Neuronal stem cell (in vitro differentiated cells): ENCODE measurements around the gene SNRNP70.

ENCODE experiments used
- DNase-seq: peaks from one replicate; pipeline ENCODE4 v3.0.0-alpha.2; 2013; ENCODE audit warnings: low spot score
- H2AFZ ChIP-seq: one replicate; pipeline ENCODE4 v1.6.1; 2013; ENCODE audit warnings: mild to moderate bottlenecking, low read length, inconsistent platforms
- H2AK5ac ChIP-seq: 2 replicates; pipeline ENCODE4 v1.6.1; 2013; ENCODE audit warnings: low read depth, mild to moderate bottlenecking, inconsistent platforms, low read length, moderate library complexity, mixed read lengths
- H2BK120ac ChIP-seq: 2 replicates; pipeline ENCODE4 v1.6.1; 2013; ENCODE audit warnings: low read depth, mild to moderate bottlenecking, inconsistent platforms, low read length, moderate library complexity, mixed read lengths
- H2BK12ac ChIP-seq: one replicate; pipeline ENCODE4 v1.6.1; 2013; ENCODE audit warnings: low read length, inconsistent platforms
- H2BK15ac ChIP-seq: 2 replicates; pipeline ENCODE4 v1.6.1; 2013; ENCODE audit warnings: mild to moderate bottlenecking, low read length, inconsistent platforms, mixed read lengths
- H2BK5ac ChIP-seq: one replicate; pipeline ENCODE4 v1.6.1; 2013; ENCODE audit warnings: inconsistent platforms, mild to moderate bottlenecking, low read length, moderate library complexity
- H3K14ac ChIP-seq: one replicate; pipeline ENCODE4 v1.6.1; 2013; ENCODE audit warnings: low read length, inconsistent platforms
- H3K18ac ChIP-seq: 2 replicates; pipeline ENCODE4 v1.6.1; 2013; ENCODE audit warnings: low read length, inconsistent platforms
- H3K23ac ChIP-seq: 2 replicates; pipeline ENCODE4 v1.6.1; 2013; ENCODE audit warnings: low read depth, mild to moderate bottlenecking, mixed read lengths, low read length, inconsistent platforms; ENCODE audit not compliant: poor library complexity
- H3K27ac ChIP-seq: replicated peaks from 3 replicates; pipeline ENCODE4 v1.5.1; 2013; ENCODE audit warnings: low read length, inconsistent platforms
- H3K27me3 ChIP-seq, 3 experiments: 2 replicates each; pipeline ENCODE4 v1.6.1; 2013; ENCODE audit warnings: low read length in 3 of 3, mild to moderate bottlenecking in 2 of 3, inconsistent platforms in 1 of 3, low read depth in 1 of 3, mixed read lengths in 1 of 3, moderate library complexity in 1 of 3; ENCODE audit not compliant: control insufficient read depth in 3 of 3, insufficient read depth in 3 of 3
- H3K36me3 ChIP-seq, 2 donors: replicated peaks in 1 of 2; 2 replicates each; pipeline ENCODE4 v1.6.1; 2013; ENCODE audit warnings: low read length in 2 of 2; ENCODE audit not compliant: control insufficient read depth in 2 of 2, insufficient read depth in 2 of 2
- H3K4ac ChIP-seq: 2 replicates; pipeline ENCODE4 v1.6.1; 2013; ENCODE audit warnings: inconsistent platforms, mild to moderate bottlenecking, low read length, moderate library complexity
- H3K4me1 ChIP-seq, 2 donors: 1 replicate in 1 of 2; 2 replicates in 1 of 2; pipeline ENCODE4 v1.6.1; 2013; ENCODE audit warnings: low read length in 2 of 2, low read depth in 1 of 2; ENCODE audit not compliant: control insufficient read depth in 2 of 2, insufficient read depth in 1 of 2
- H3K4me2 ChIP-seq: one replicate; pipeline ENCODE4 v1.6.1; 2013; ENCODE audit warnings: mild to moderate bottlenecking, low read length, inconsistent platforms; ENCODE audit not compliant: insufficient read depth, poor library complexity, severe bottlenecking
- H3K4me3 ChIP-seq, 2 donors: 2 replicates each; pipeline ENCODE4 v1.5.1; 2013; ENCODE audit warnings: low read length in 2 of 2, mild to moderate bottlenecking in 2 of 2, inconsistent platforms in 1 of 2, moderate library complexity in 1 of 2
- H3K79me1 ChIP-seq: one replicate; pipeline ENCODE4 v1.6.1; 2013; ENCODE audit warnings: low read depth, mild to moderate bottlenecking, inconsistent platforms, low read length, moderate library complexity
- H3K9ac ChIP-seq: one replicate; pipeline ENCODE4 v1.6.1; 2013; ENCODE audit warnings: mild to moderate bottlenecking, low read depth, low read length, inconsistent platforms; ENCODE audit not compliant: poor library complexity
- H3K9me3 ChIP-seq, 2 donors: replicated peaks in 1 of 2; 2 replicates each; pipeline versions ENCODE3 to v1.6.1; 2013; ENCODE audit warnings: low read length in 2 of 2, mild to moderate bottlenecking in 2 of 2, inconsistent platforms in 1 of 2, low read depth in 1 of 2, mixed read lengths in 1 of 2, moderate library complexity in 1 of 2; ENCODE audit not compliant: control insufficient read depth in 2 of 2, insufficient read depth in 1 of 2
- H4K8ac ChIP-seq: one replicate; pipeline ENCODE4 v1.6.1; 2013; ENCODE audit warnings: low read depth, mild to moderate bottlenecking, inconsistent platforms, low read length, moderate library complexity
- H4K91ac ChIP-seq: one replicate; pipeline ENCODE4 v1.6.1; 2013; ENCODE audit warnings: low read length, low read depth, mild to moderate bottlenecking, inconsistent platforms; ENCODE audit not compliant: poor library complexity
- WGBS, 2 donors: extraction: QIAGEN DNeasy Blood & Tissue Kit; methylation state at CpG; one replicate each; pipeline ENCODE4 v1.1.7; 2013; ENCODE audit warnings: missing lambda C conversion rate in 2 of 2, mixed read lengths in 1 of 2; ENCODE audit not compliant: insufficient read length in 2 of 2, insufficient replicate concordance in 1 of 2; ENCODE audit errors: extremely low coverage in 2 of 2; 5-methylcytosine and 5-hydroxymethylcytosine counted together

Gene SNRNP70

GRCh38 chr19:49084206-49085019 is 838 bp upstream of the SNRNP70 start:
- H3K27ac ChIP-seq = peak overlapping the region; percentile 48
- no peak overlapping the region for H2BK5ac ChIP-seq
- H3K4me1 ChIP-seq = peaks cover 6 to 7% of the 10 kb centered on the region in 2 donors
- no peak overlapping the region for H3K4ac ChIP-seq
- H4K91ac ChIP-seq = no peak overlapping the region
- peaks cover 5% of the 10 kb centered on the region for H3K79me1 ChIP-seq
- no peak overlapping the region for H2BK12ac ChIP-seq
- H3K4me2 ChIP-seq = peak overlapping the region; percentile 58
- no peak overlapping the region for H4K8ac ChIP-seq
- peak overlapping the region; percentile 79 for H2AFZ ChIP-seq
- no peak overlapping the region for H3K18ac ChIP-seq
- DNase-seq = no peak
- no peak overlapping the region for H2AK5ac ChIP-seq
- no peak overlapping the region for H2BK120ac ChIP-seq
- 100% methylated on average over 1 of the region's 26 CpGs; no CpG with 5 or more reads in 1 of the 2 donors for WGBS, 2 donors
- no peak overlapping the region for H3K9ac ChIP-seq
- peaks cover 0 to 4% (median 0%) of the 10 kb centered on the region in 3 experiments for H3K27me3 ChIP-seq
- H3K23ac ChIP-seq = no peak overlapping the region
- peaks cover 2 to 6% of the 10 kb centered on the region in 2 donors for H3K9me3 ChIP-seq
- H3K4me3 ChIP-seq = peak overlapping the region; percentile 12 to 96
- peaks cover 17 to 32% of the 10 kb centered on the region in 2 donors for H3K36me3 ChIP-seq
- no peak overlapping the region for H2BK15ac ChIP-seq
- H3K14ac ChIP-seq = no peak overlapping the region

GRCh38 chr19:49085868-49086232 is 599 bp downstream of the SNRNP70 start:
- no peak overlapping the region for H4K91ac ChIP-seq
- H3K4me1 ChIP-seq = peaks cover 6 to 7% of the 10 kb centered on the region in 2 donors
- H3K36me3 ChIP-seq = peaks cover 28 to 45% of the 10 kb centered on the region in 2 donors
- peak overlapping the region; percentile 87 for H3K4me2 ChIP-seq
- no peak overlapping the region for H3K4ac ChIP-seq
- no peak overlapping the region for H3K14ac ChIP-seq
- no peak overlapping the region for H2BK120ac ChIP-seq
- H3K18ac ChIP-seq = peak overlapping the region; percentile 99
- no peak overlapping the region for H4K8ac ChIP-seq
- H2AK5ac ChIP-seq = no peak overlapping the region
- H3K9me3 ChIP-seq = peaks cover 2 to 6% of the 10 kb centered on the region in 2 donors
- H2AFZ ChIP-seq = peak overlapping the region; percentile 89
- no CpG with 5 or more reads among the region's 14 CpGs for WGBS, 2 donors
- peak overlapping the region; percentile 65 for H3K9ac ChIP-seq
- no peak overlapping the region for H2BK15ac ChIP-seq
- peak overlapping the region; percentile 94 for H3K27ac ChIP-seq
- H3K23ac ChIP-seq = no peak overlapping the region
- H3K27me3 ChIP-seq = peaks cover 0 to 4% (median 0%) of the 10 kb centered on the region in 3 experiments
- H3K79me1 ChIP-seq = peaks cover 5% of the 10 kb centered on the region
- peak overlapping the region; percentile 96 to 97 for H3K4me3 ChIP-seq
- H2BK12ac ChIP-seq = no peak overlapping the region
- no peak for DNase-seq
- H2BK5ac ChIP-seq = peak overlapping the region; percentile 95

DNA sequence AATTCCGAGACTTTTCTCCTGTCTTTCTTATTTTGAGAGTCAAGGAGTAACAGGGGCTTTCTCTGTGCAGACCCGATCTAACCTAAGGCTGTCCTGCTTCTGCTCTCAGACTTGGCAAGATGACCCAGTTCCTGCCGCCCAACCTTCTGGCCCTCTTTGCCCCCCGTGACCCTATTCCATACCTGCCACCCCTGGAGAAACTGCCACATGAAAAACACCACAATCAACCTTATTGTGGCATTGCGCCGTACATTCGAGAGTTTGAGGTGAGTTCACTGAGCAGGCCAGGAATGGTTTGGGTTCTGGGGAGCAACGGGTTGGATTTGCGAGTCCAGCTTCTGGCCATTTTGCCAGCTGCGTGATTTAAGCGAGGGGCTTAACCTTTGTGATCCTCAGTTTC is 1.0 kb downstream of the SNRNP70 start:
- no peak overlapping the region for H4K8ac ChIP-seq
- no peak overlapping the region for H3K23ac ChIP-seq
- peaks cover 6 to 7% of the 10 kb centered on the region in 2 donors for H3K4me1 ChIP-seq
- no peak overlapping the region for H3K27ac ChIP-seq
- H3K27me3 ChIP-seq = peaks cover 0 to 4% (median 0%) of the 10 kb centered on the region in 3 experiments
- H2BK12ac ChIP-seq = no peak overlapping the region
- peaks cover 5% of the 10 kb centered on the region for H3K79me1 ChIP-seq
- H2BK5ac ChIP-seq = no peak overlapping the region
- no peak overlapping the region for H3K9ac ChIP-seq
- no peak overlapping the region for H3K18ac ChIP-seq
- peaks cover 29 to 50% of the 10 kb centered on the region in 2 donors for H3K36me3 ChIP-seq
- H4K91ac ChIP-seq = no peak overlapping the region
- no peak overlapping the region for H2AFZ ChIP-seq
- peak overlapping the region; percentile 87 for H3K4me2 ChIP-seq
- H2AK5ac ChIP-seq = no peak overlapping the region
- peak overlapping the region; percentile 33 for H3K14ac ChIP-seq
- no peak overlapping the region for H2BK15ac ChIP-seq
- no peak overlapping the region for H3K4ac ChIP-seq
- WGBS, 2 donors = no CpG with 5 or more reads among the region's 11 CpGs
- H3K9me3 ChIP-seq = peaks cover 2 to 6% of the 10 kb centered on the region in 2 donors
- H3K4me3 ChIP-seq = peak overlapping the region; percentile 96 to 97
- no peak overlapping the region for H2BK120ac ChIP-seq
- DNase-seq = no peak

DNA sequence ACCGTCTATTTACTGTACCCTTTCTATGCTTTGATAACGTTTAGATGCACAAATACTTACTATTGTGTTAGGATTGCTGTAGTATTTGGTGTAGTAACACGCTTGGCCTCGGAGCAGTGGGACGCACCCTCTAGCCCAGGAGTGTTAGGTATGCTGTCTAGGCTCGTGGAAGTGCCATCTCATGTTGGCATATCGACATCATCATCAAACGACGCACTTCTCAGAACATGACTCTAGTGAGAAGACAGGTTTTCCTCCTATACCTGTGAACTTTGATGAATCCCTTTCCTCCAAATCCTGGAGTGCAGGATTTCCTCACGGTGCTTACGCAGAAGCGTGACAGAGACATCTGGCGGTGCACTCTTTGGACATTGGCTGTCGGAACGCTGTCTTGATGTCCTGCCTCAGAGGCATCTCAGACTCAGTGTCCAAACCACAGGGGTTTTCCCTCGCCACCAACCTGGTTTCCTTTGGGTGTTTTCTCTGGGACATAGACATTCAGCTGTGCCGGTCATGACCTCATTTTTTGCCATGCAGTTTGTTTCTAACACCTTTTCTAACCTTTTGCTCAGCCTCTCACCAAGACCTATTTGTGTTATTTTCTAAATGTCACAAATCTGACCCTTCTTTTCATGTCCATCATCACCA is 6.3 kb downstream of the SNRNP70 start:
- Histone ChIP-seq H2BK15ac (no peak overlapping the region), H3K36me3 (peaks cover 57 to 96% of the 10 kb centered on the region in 2 donors), H3K4me3 (no peak overlapping the region), H2BK120ac (no peak overlapping the region), H4K91ac (no peak overlapping the region), H3K9ac (no peak overlapping the region), H2BK5ac (no peak overlapping the region), H3K4ac (no peak overlapping the region), H3K18ac (no peak overlapping the region), H3K79me1 (peaks cover 6% of the 10 kb centered on the region), H3K14ac (no peak overlapping the region), H3K27ac (no peak overlapping the region), H3K9me3 (no peaks in the 10 kb centered on the region), H3K4me1 (peaks cover 2 to 3% of the 10 kb centered on the region in 2 donors), H3K4me2 (no peak overlapping the region), H2BK12ac (no peak overlapping the region), H3K27me3 (no peaks in the 10 kb centered on the region), H2AK5ac (no peak overlapping the region), H4K8ac (no peak overlapping the region), H2AFZ (no peak overlapping the region), H3K23ac (no peak overlapping the region)
- WGBS, 2 donors = no CpG with 5 or more reads among the region's 17 CpGs
- DNase-seq = no peak
